HG03457 (cell line): ENCODE data around the gene UVRAG.
A peak's percentile ranks its signal among the peaks of the same experiment; 100 is the strongest.

ENCODE experiments used
- ATAC-seq: cut with Tn5 transposase; IDR thresholded peaks from one replicate; pipeline ENCODE4 v1.9.1; 2021; ENCODE audit warnings: moderate number of reproducible peaks; ENCODE audit not compliant: unreplicated experiment

The UVRAG gene

GRCh38 chr11:75814677-75815344 is at the start of gene UVRAG:
Gene UVRAG (plus strand): TSS chr11:75815210. CDS start chr11:75815408, 198 bp downstream.
- peak; percentile 74 for ATAC-seq

GRCh38 chr11:75766443-75767227 is 48.4 kb upstream of the UVRAG start:
- ATAC-seq: no peak

- no peak for ATAC-seq
Observed at GRCh38 chr11:75767228-75767572, 47.8 kb upstream of the UVRAG start.

GRCh38 chr11:75767793-75768111 is 47.3 kb upstream of the UVRAG start:
- ATAC-seq: no peak

GRCh38 chr11:75768112-75768908 is 46.7 kb upstream of the UVRAG start, which contains the start of gene DGAT2:
Gene DGAT2 (plus strand): TSS chr11:75768778. CDS start chr11:75768992, 214 bp downstream.
- ATAC-seq: peak; percentile 53

GRCh38 chr11:75768909-75769771 is 45.9 kb upstream of the UVRAG start:
- no peak for ATAC-seq

GRCh38 chr11:75770102-75770501 is 44.9 kb upstream of the UVRAG start:
- no peak for ATAC-seq

GRCh38 chr11:75771646-75772410 is 43.2 kb upstream of the UVRAG start:
- ATAC-seq: no peak

GRCh38 chr11:75773595-75774353 is 41.2 kb upstream of the UVRAG start:
- ATAC-seq: peak; percentile 68

GRCh38 chr11:75775056-75775455 is 40.0 kb upstream of the UVRAG start:
- ATAC-seq: no peak

- ATAC-seq: no peak
Observed at GRCh38 chr11:75776546-75776945, 38.5 kb upstream of the UVRAG start.

- no peak for ATAC-seq
Observed at GRCh38 chr11:75777461-75778110, 37.4 kb upstream of the UVRAG start.

- ATAC-seq: no peak
Observed at GRCh38 chr11:75778962-75779361, 36.0 kb upstream of the UVRAG start.

GRCh38 chr11:75779960-75780359 is 35.0 kb upstream of the UVRAG start:
- ATAC-seq: no peak

- no peak for ATAC-seq
Observed at GRCh38 chr11:75780888-75781287, 34.1 kb upstream of the UVRAG start.

- ATAC-seq: no peak
Observed at GRCh38 chr11:75781296-75781695, 33.7 kb upstream of the UVRAG start.

- ATAC-seq: no peak
Observed at GRCh38 chr11:75781831-75782230, 33.2 kb upstream of the UVRAG start.

GRCh38 chr11:75782540-75783263 is 32.3 kb upstream of the UVRAG start:
- no peak for ATAC-seq
